Measurements from ENCODE around the gene PRRG1. TPM values are rescaled to one million over a fixed set of nuclear protein-coding genes. Genes with fewer than 3 reads are reported as not detected.

PRRG1 gene
- total RNA-seq, 1 experiment from 2014 or later: 8.6 TPM

GRCh38 chrX:37367946-37368345 lies 18.8 kb downstream of the PRRG1 start:
- ChIA-PET POLR2A (no interaction called here), CTCF (no interaction called here)
- no TSS peak for BruUV-seq (replicated peaks)
- in situ Hi-C loops (cut with HindIII; ENCODE audit: low pct_unique_long_range_greater_than_20kb, low sequenced_read_pairs) (no loop called here), intact Hi-C loops (cut with micrococcal nuclease; ENCODE audit: unreplicated experiment) (no loop called here)
- Histone ChIP-seq H3K27me3 (ENCODE audit: control insufficient read depth, insufficient read depth, low read length) (no peaks in the 10 kb centered on the region), H3K27ac (ENCODE audit: low read length) (no peak overlapping the region), H3K4me3 (ENCODE audit: low read depth in 2 of 2, low read length in 2 of 2) (no peak overlapping the region), H3K9me3 (ENCODE audit: control insufficient read depth, insufficient read depth, low read depth, low read length) (no peaks in the 10 kb centered on the region), H3K36me3 (ENCODE audit: control insufficient read depth, insufficient read depth, low read length) (no peaks in the 10 kb centered on the region), H3K4me1 (ENCODE audit: control insufficient read depth, insufficient read depth, low read length) (no peaks in the 10 kb centered on the region)
- TF ChIP-seq SIN3A (IDR thresholded peaks at IDR 0.05; ENCODE audit: borderline replicate concordance, insufficient read depth, low read depth, low read length): no peak
- no peak for TF ChIP-seq CTCF (IDR thresholded peaks at IDR 0.05)
- no peak for TF ChIP-seq POLR2AphosphoS5 (IDR thresholded peaks at IDR 0.05; ENCODE audit: low read depth, low read length)
- no peak for TF ChIP-seq TCF7L2 (IDR thresholded peaks at IDR 0.05; ENCODE audit: low read depth, low read length)
- TF ChIP-seq REST (IDR thresholded peaks at IDR 0.05; ENCODE audit: insufficient read depth in 1 of 2, low read depth in 2 of 2, low read length in 1 of 2): no peak
- DNase-seq (ENCODE audit: low read depth, low spot score) (no peak), ATAC-seq (no peak)

DNA sequence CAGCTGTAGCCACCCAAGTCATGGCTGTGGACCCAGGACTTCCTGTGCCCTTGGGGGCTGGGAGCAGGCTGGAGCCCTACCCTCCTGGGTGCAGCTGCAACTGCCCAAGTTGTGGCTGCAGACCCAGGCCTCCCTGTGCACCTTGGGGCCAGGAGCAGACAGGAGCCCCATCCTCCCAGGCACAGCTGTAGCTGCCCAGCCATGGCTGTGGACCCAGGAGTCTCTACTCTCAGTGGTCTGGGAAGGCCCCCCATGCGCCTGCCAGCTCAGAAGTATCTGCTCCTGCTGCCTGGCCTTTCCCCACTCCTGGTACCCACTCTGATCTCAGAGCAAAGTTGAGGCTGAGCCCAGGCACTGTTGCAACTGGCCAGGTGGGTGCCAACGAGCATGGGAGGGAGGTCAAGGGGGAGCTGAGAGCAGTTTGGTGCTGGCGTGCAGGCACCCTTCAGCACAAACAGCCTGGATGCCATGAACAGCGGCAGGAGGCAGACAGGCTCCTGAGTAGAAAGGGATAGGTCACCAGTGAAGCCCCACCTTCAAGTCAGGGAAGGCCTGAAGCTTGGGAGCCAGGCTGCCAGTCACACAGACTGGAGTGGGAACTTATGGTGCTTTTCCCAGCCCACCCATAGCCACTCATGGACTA lies 21.5 kb downstream of the PRRG1 start:
- Histone ChIP-seq H3K4me3 (ENCODE audit: low read depth in 2 of 2, low read length in 2 of 2) (no peak overlapping the region), H3K9me3 (ENCODE audit: control insufficient read depth, insufficient read depth, low read depth, low read length) (no peaks in the 10 kb centered on the region), H3K36me3 (ENCODE audit: control insufficient read depth, insufficient read depth, low read length) (no peaks in the 10 kb centered on the region), H3K4me1 (ENCODE audit: control insufficient read depth, insufficient read depth, low read length) (no peaks in the 10 kb centered on the region), H3K27me3 (ENCODE audit: control insufficient read depth, insufficient read depth, low read length) (no peaks in the 10 kb centered on the region), H3K27ac (ENCODE audit: low read length) (no peak overlapping the region)
- no TSS peak for BruUV-seq (replicated peaks)
- intact Hi-C loops (cut with micrococcal nuclease; ENCODE audit: unreplicated experiment): no loop called here
- DNase-seq (ENCODE audit: low read depth, low spot score): no peak
- in situ Hi-C loops (cut with HindIII; ENCODE audit: low pct_unique_long_range_greater_than_20kb, low sequenced_read_pairs): no loop called here
- TF ChIP-seq TCF7L2 (IDR thresholded peaks at IDR 0.05; ENCODE audit: low read depth, low read length) (no peak), SIN3A (IDR thresholded peaks at IDR 0.05; ENCODE audit: borderline replicate concordance, insufficient read depth, low read depth, low read length) (no peak), POLR2AphosphoS5 (IDR thresholded peaks at IDR 0.05; ENCODE audit: low read depth, low read length) (no peak), CTCF (IDR thresholded peaks at IDR 0.05) (no peak), REST (IDR thresholded peaks at IDR 0.05; ENCODE audit: insufficient read depth in 1 of 2, low read depth in 2 of 2, low read length in 1 of 2) (no peak)
- no peak for ATAC-seq
- CTCF ChIA-PET: no interaction called here
- POLR2A ChIA-PET: no interaction called here
